SK-MEL-5 (cell line): ENCODE data around the gene SEMA4G. TPM values are rescaled to one million over a fixed set of nuclear protein-coding genes. Genes with fewer than 3 reads are reported as not detected.
A peak's percentile ranks its signal among the peaks of the same experiment; 100 is the strongest.
"Not testable (repeated sequence)": the region's sequence is repeated elsewhere in the genome, so short reads cannot be mapped to it uniquely, and the experiment has no call there.

Experiments used
- DNase-seq: peaks from one replicate; pipeline ENCODE4 v3.0.0-alpha.2; 2016; ENCODE audit warnings: low read depth, low spot score
- in situ Hi-C: cut with HindIII; loops from 2 replicates; pipeline ENCODE4 v1.10.0; 2016; ENCODE audit warnings: low sequenced_read_pairs, high pct_unique_total_duplicates, low pct_unique_long_range_greater_than_20kb
- total RNA-seq: library from RNA; depleted of rRNA; stranded (reverse); fragments of >200 nt; shearing (Covaris generic); gene quantifications from 2 replicates; pipeline ENCODE4 v1.2.3, GENCODE V29; 2014

The SEMA4G gene
- total RNA-seq, 1 experiment from 2014 or later = 1.3 TPM

- in situ Hi-C loops = no loop called here
- DNase-seq = no peak
Measured at GRCh38 chr10:100967332-100967731, 2.0 kb upstream of the SEMA4G start.

- in situ Hi-C loops = no loop called here
- DNase-seq = no peak
Measured at GRCh38 chr10:100968062-100968736, 1.1 kb upstream of the SEMA4G start.

- no peak for DNase-seq
- in situ Hi-C loops = no loop called here
Measured at GRCh38 chr10:100968863-100969186, 479 bp upstream of the SEMA4G start.

- in situ Hi-C loops = no loop called here
- peak; percentile 19 for DNase-seq
Measured at GRCh38 chr10:100970076-100970913, 991 bp downstream of the SEMA4G start.

- in situ Hi-C loops = no loop called here
- DNase-seq = no peak
Measured at GRCh38 chr10:100970914-100971811, 1.9 kb downstream of the SEMA4G start.

GRCh38 chr10:100972115-100972903, 3.0 kb downstream of the SEMA4G start:
- in situ Hi-C loops = no loop called here
- no peak for DNase-seq

- DNase-seq = no peak
- in situ Hi-C loops = no loop called here
Measured at GRCh38 chr10:100972904-100973535, 3.7 kb downstream of the SEMA4G start.

GRCh38 chr10:100975397-100975796, 6.1 kb downstream of the SEMA4G start:
- DNase-seq, in situ Hi-C loops: not testable (repeated sequence)

GRCh38 chr10:100976906-100977305, 7.6 kb downstream of the SEMA4G start:
- in situ Hi-C loops = no loop called here
- DNase-seq = no peak

- in situ Hi-C loops = no loop called here
Measured at GRCh38 chr10:100977436-100977835, 8.1 kb downstream of the SEMA4G start.

GRCh38 chr10:100978121-100978900, 9.0 kb downstream of the SEMA4G start:
- no peak for DNase-seq
- in situ Hi-C loops = no loop called here

More at GRCh38 chr10:100977436-100977835, 8.1 kb downstream of the SEMA4G start:
- DNase-seq = no peak

- DNase-seq = no peak
- in situ Hi-C loops = no loop called here
Measured at GRCh38 chr10:100978901-100979195, 9.5 kb downstream of the SEMA4G start.

- no peak for DNase-seq
- in situ Hi-C loops = no loop called here
Measured at GRCh38 chr10:100979791-100980272, 10.5 kb downstream of the SEMA4G start.

- DNase-seq = no peak
- in situ Hi-C loops = no loop called here
Measured at GRCh38 chr10:100980311-100980710, 11.0 kb downstream of the SEMA4G start.

- DNase-seq = no peak
- in situ Hi-C loops = no loop called here
Measured at GRCh38 chr10:100980711-100981110, 11.4 kb downstream of the SEMA4G start.

GRCh38 chr10:100981178-100981772, 12.0 kb downstream of the SEMA4G start:
- no peak for DNase-seq

More at GRCh38 chr10:100981178-100981772, 12.0 kb downstream of the SEMA4G start:
- in situ Hi-C loops = no loop called here
